Anterior cingulate cortex (tissue), 58 donors: ENCODE measurements around the gene NEXMIF.
"Not testable (repeated sequence)": the region's sequence is repeated elsewhere in the genome, so short reads cannot be mapped to it uniquely, and the experiment has no call there.

Experiments
- DNase-seq, 58 donors: peaks; one replicate each; lab custom pipeline; 2025; lab: John Stamatoyannopoulos, UW

NEXMIF gene

GRCh38 chrX:74800062-74800461, 125.2 kb downstream of the NEXMIF start:
- DNase-seq = no peak

- DNase-seq = no peak
Observed at GRCh38 chrX:74797338-74797887, 127.8 kb downstream of the NEXMIF start.

GRCh38 chrX:74788545-74789086, 136.6 kb downstream of the NEXMIF start:
- DNase-seq = no peak

GRCh38 chrX:74784629-74785028, 140.6 kb downstream of the NEXMIF start:
- DNase-seq = no peak

- no peak for DNase-seq
Observed at GRCh38 chrX:74781507-74782034, 143.7 kb downstream of the NEXMIF start.

GRCh38 chrX:74779175-74779574, 146.1 kb downstream of the NEXMIF start:
- DNase-seq = peak in 2 of 58 donors; percentile 0

GRCh38 chrX:74774988-74775387, 150.3 kb downstream of the NEXMIF start:
- DNase-seq = no peak

GRCh38 chrX:74736450-74736849, 188.8 kb downstream of the NEXMIF start:
- DNase-seq = no peak

GRCh38 chrX:74705269-74705668, 220.0 kb downstream of the NEXMIF start:
- no peak for DNase-seq

- not testable (repeated sequence) for DNase-seq
Observed at GRCh38 chrX:74701343-74701742, 223.9 kb downstream of the NEXMIF start.

- DNase-seq = no peak
Observed at GRCh38 chrX:74684466-74684865, 240.8 kb downstream of the NEXMIF start.
